HL-60/S4 treated with phorbol 12-myristate 13-acetate at 8.2 ng/mL for 4 days and 3 days (cell line): ENCODE measurements around the gene MPV17L2.

Experiments
- in situ Hi-C: fragments of 300-500 bp; cut with MboI; formaldehyde crosslinking; loops from 2 replicates; pipeline ENCODE4 v1.15.0; 2022; ENCODE audit warnings: low sequenced_read_pairs

Gene MPV17L2

GRCh38 chr19:18230941-18231734, 38.1 kb downstream of the MPV17L2 start:
- in situ Hi-C loops: no loop called here

GRCh38 chr19:18231775-18232174, 38.8 kb downstream of the MPV17L2 start:
- in situ Hi-C loops: no loop called here

- in situ Hi-C loops: no loop called here
Measured at GRCh38 chr19:18232540-18233223, 39.7 kb downstream of the MPV17L2 start.

- in situ Hi-C loops: no loop called here
Measured at GRCh38 chr19:18233224-18233825, 40.3 kb downstream of the MPV17L2 start.

- in situ Hi-C loops: no loop called here
Measured at GRCh38 chr19:18234194-18234593, 41.2 kb downstream of the MPV17L2 start.

- in situ Hi-C loops: no loop called here
Measured at GRCh38 chr19:18239303-18239702, 46.3 kb downstream of the MPV17L2 start.

- in situ Hi-C loops: no loop called here
Measured at GRCh38 chr19:18245297-18245696, 52.3 kb downstream of the MPV17L2 start.
